Measurements from ENCODE around the gene TRPC4AP. TPM values are rescaled to one million over a fixed set of nuclear protein-coding genes. Genes with fewer than 3 reads are reported as not detected.

TRPC4AP gene
- polyA plus RNA-seq, 4 donors = 32.4 to 52.7 (median 42.2) TPM

- WGBS, 3 donors = 0 to 1% (median 0%) methylated on average over 58 to 62 of the region's 62 CpGs
- H3K36me3 ChIP-seq (ENCODE audit: control insufficient read depth in 3 of 3, insufficient read depth in 2 of 3, low read depth in 1 of 3, low read length in 3 of 3) = no peaks in the 10 kb centered on the region
- no peaks in the 10 kb centered on the region for H3K9me3 ChIP-seq (ENCODE audit: control insufficient read depth in 2 of 2, insufficient read depth in 1 of 2, low read depth in 1 of 2, low read length in 1 of 2)
- H3K27me3 ChIP-seq (ENCODE audit: control insufficient read depth in 3 of 3, insufficient read depth in 3 of 3, low read length in 3 of 3) = peaks cover 0 to 32% (median 0%) of the 10 kb centered on the region in 3 donors
- peak within 1 kb of the TSS; percentile 57 to 94 (median 76) for H3K27ac ChIP-seq (ENCODE audit: low read depth in 1 of 3, low read length in 2 of 3)
- peak within 1 kb of the TSS; percentile 64 to 87 (median 66) for H3K4me3 ChIP-seq (ENCODE audit: low read depth in 1 of 3, low read length in 3 of 3)
- FAIRE-seq = no peak
- DNase-seq = peak; percentile 95 to 97
- peaks cover 0 to 13% (median 6%) of the 10 kb centered on the region in 3 donors for H3K4me1 ChIP-seq (ENCODE audit: control insufficient read depth in 3 of 3, insufficient read depth in 2 of 3, low read depth in 1 of 3, low read length in 2 of 3)
These were observed 137.2 kb downstream of the TRPC4AP start, which contains the start of the genes GSS and MYH7B for GRCh38 chr20:34955231-34956040. Gene GSS, minus strand, starts transcription at chr20:34955806. Its CDS starts 3,954 bp downstream, at chr20:34951852. Gene MYH7B, plus strand, starts transcription at chr20:34955868. Its CDS starts 22,138 bp downstream, at chr20:34978006.

GRCh38 chr20:34954904-34955230 lies 137.7 kb downstream of the TRPC4AP start:
- DNase-seq = peak in 1 of 2 donors; percentile 58
- Histone ChIP-seq H3K4me3 (ENCODE audit: low read depth in 1 of 3, low read length in 3 of 3) (peak overlapping the region; percentile 64 to 87 (median 66)), H3K27me3 (ENCODE audit: control insufficient read depth in 3 of 3, insufficient read depth in 3 of 3, low read length in 3 of 3) (peaks cover 0 to 32% (median 0%) of the 10 kb centered on the region in 3 donors), H3K27ac (ENCODE audit: low read depth in 1 of 3, low read length in 2 of 3) (peak overlapping the region; percentile 57 to 94 (median 76)), H3K36me3 (ENCODE audit: control insufficient read depth in 3 of 3, insufficient read depth in 2 of 3, low read depth in 1 of 3, low read length in 3 of 3) (no peaks in the 10 kb centered on the region), H3K9me3 (ENCODE audit: control insufficient read depth in 2 of 2, insufficient read depth in 1 of 2, low read depth in 1 of 2, low read length in 1 of 2) (no peaks in the 10 kb centered on the region), H3K4me1 (ENCODE audit: control insufficient read depth in 3 of 3, insufficient read depth in 2 of 3, low read depth in 1 of 3, low read length in 2 of 3) (peaks cover 0 to 13% (median 6%) of the 10 kb centered on the region in 3 donors)
- no peak for FAIRE-seq
- 3 to 10% (median 9%) methylated on average over 13 of the region's 13 CpGs for WGBS, 3 donors

- Histone ChIP-seq H3K9me3 (ENCODE audit: control insufficient read depth in 2 of 2, insufficient read depth in 1 of 2, low read depth in 1 of 2, low read length in 1 of 2) (no peaks in the 10 kb centered on the region), H3K4me3 (ENCODE audit: low read depth in 1 of 3, low read length in 3 of 3) (no peak overlapping the region), H3K27ac (ENCODE audit: low read depth in 1 of 3, low read length in 2 of 3) (no peak overlapping the region), H3K36me3 (ENCODE audit: control insufficient read depth in 3 of 3, insufficient read depth in 2 of 3, low read depth in 1 of 3, low read length in 3 of 3) (no peaks in the 10 kb centered on the region), H3K4me1 (ENCODE audit: control insufficient read depth in 3 of 3, insufficient read depth in 2 of 3, low read depth in 1 of 3, low read length in 2 of 3) (peaks cover 0 to 13% (median 6%) of the 10 kb centered on the region in 3 donors), H3K27me3 (ENCODE audit: control insufficient read depth in 3 of 3, insufficient read depth in 3 of 3, low read length in 3 of 3) (peaks cover 0 to 29% (median 0%) of the 10 kb centered on the region in 3 donors)
- WGBS, 3 donors = 57 to 79% (median 63%) methylated on average over 7 of the region's 7 CpGs
- DNase-seq (no peak), FAIRE-seq (no peak)
These were observed 138.6 kb downstream of the TRPC4AP start for GRCh38 chr20:34953960-34954359.

- Histone ChIP-seq H3K4me1 (ENCODE audit: control insufficient read depth in 3 of 3, insufficient read depth in 2 of 3, low read depth in 1 of 3, low read length in 2 of 3) (peaks cover 2 to 13% (median 6%) of the 10 kb centered on the region in 3 donors), H3K4me3 (ENCODE audit: low read depth in 1 of 3, low read length in 3 of 3) (no peak overlapping the region), H3K27ac (ENCODE audit: low read depth in 1 of 3, low read length in 2 of 3) (no peak overlapping the region), H3K27me3 (ENCODE audit: control insufficient read depth in 3 of 3, insufficient read depth in 3 of 3, low read length in 3 of 3) (peaks cover 0 to 18% (median 0%) of the 10 kb centered on the region in 3 donors), H3K9me3 (ENCODE audit: control insufficient read depth in 2 of 2, insufficient read depth in 1 of 2, low read depth in 1 of 2, low read length in 1 of 2) (no peaks in the 10 kb centered on the region), H3K36me3 (ENCODE audit: control insufficient read depth in 3 of 3, insufficient read depth in 2 of 3, low read depth in 1 of 3, low read length in 3 of 3) (no peaks in the 10 kb centered on the region)
- 81 to 89% (median 86%) methylated on average over 5 of the region's 5 CpGs for WGBS, 3 donors
- DNase-seq = no peak
- FAIRE-seq = no peak
These were observed 139.9 kb downstream of the TRPC4AP start for GRCh38 chr20:34952671-34953070.

Other genes starting within 250 kb of the TRPC4AP start
- gene GGT7, start 220.0 kb downstream of the TRPC4AP start, polyA plus RNA-seq = 10 to 100 TPM in 2 of 4 donors, 1 to 10 TPM in 2; 5.3 to 14.5 (median 10.9) TPM
- 100 to 1,000 TPM in 3 of 4 donors, 10 to 100 TPM in 1; 37.0 to 295 (median 161) TPM for gene ACSS2, start 216.2 kb downstream of the TRPC4AP start, polyA plus RNA-seq
- 10 to 100 TPM; 17.4 to 79.2 (median 57.8) TPM for gene GSS, start 137.0 kb downstream of the TRPC4AP start, polyA plus RNA-seq
- gene MYH7B, start 136.9 kb downstream of the TRPC4AP start, polyA plus RNA-seq = 1 to 10 TPM in 1 of 4 donors, under 1 TPM in 2, not detected in 1; 0.52 to 2.2 (median 0.89) TPM
- 10 to 100 TPM; 17.0 to 26.2 (median 21.0) TPM for gene EDEM2, start 54.5 kb upstream of the TRPC4AP start, polyA plus RNA-seq
- 10 to 100 TPM in 3 of 4 donors, 1 to 10 TPM in 1; 8.3 to 32.1 (median 18.6) TPM for gene PROCR, start 79.3 kb upstream of the TRPC4AP start, polyA plus RNA-seq
- gene MMP24, start 133.9 kb upstream of the TRPC4AP start, polyA plus RNA-seq = 1 to 10 TPM in 1 of 4 donors, under 1 TPM in 3; 0.54 to 1.3 (median 0.73) TPM
- 10 to 100 TPM; 28.4 to 88.8 (median 56.3) TPM for gene MMP24OS, start 185.3 kb upstream of the TRPC4AP start, polyA plus RNA-seq
- gene EIF6, start 192.0 kb upstream of the TRPC4AP start, polyA plus RNA-seq = 100 to 1,000 TPM; 186 to 394 (median 284) TPM
- gene FAM83C, start 199.6 kb upstream of the TRPC4AP start, polyA plus RNA-seq = under 1 TPM in 2 of 4 donors, not detected in 2; 0.04 to 0.27 TPM